Measurements from ENCODE around the gene SLC1A1.

Gene SLC1A1

DNA sequence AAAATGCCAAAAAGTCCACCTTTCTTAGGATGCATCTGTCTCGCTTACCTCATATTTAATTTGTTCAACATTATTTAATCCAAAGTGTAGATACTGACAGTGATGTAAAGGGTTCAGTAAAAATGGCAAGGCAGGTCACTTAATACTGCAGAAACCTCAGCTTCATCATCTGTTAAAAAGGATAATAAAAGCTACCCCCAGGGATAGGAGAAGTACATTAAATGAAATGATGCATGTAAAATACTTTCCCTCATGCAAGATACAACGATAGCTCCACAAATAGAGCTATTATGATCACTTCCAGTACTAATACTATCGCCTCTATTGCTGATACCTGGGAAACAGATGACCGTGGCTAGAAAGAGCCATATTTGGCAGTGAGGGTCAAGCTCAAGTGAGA is 82.9 kb downstream of the SLC1A1 start:
- FAIRE-seq (no peak), DNase-seq (ENCODE audit: extremely low spot score, insufficient read length, low read depth) (no peak)

- DNase-seq (ENCODE audit: extremely low spot score, insufficient read length, low read depth) = no peak
- no peak for FAIRE-seq
Measured at GRCh38 chr9:4573634-4574389, 83.5 kb downstream of the SLC1A1 start.

GRCh38 chr9:4574657-4575243 is 84.5 kb downstream of the SLC1A1 start:
- DNase-seq (ENCODE audit: extremely low spot score, insufficient read length, low read depth) (no peak), FAIRE-seq (no peak)

GRCh38 chr9:4575997-4576396 is 85.7 kb downstream of the SLC1A1 start:
- DNase-seq (ENCODE audit: extremely low spot score, insufficient read length, low read depth) (no peak), FAIRE-seq (no peak)

GRCh38 chr9:4576448-4576847 is 86.2 kb downstream of the SLC1A1 start:
- DNase-seq (ENCODE audit: extremely low spot score, insufficient read length, low read depth) = no peak
- FAIRE-seq = no peak

DNA sequence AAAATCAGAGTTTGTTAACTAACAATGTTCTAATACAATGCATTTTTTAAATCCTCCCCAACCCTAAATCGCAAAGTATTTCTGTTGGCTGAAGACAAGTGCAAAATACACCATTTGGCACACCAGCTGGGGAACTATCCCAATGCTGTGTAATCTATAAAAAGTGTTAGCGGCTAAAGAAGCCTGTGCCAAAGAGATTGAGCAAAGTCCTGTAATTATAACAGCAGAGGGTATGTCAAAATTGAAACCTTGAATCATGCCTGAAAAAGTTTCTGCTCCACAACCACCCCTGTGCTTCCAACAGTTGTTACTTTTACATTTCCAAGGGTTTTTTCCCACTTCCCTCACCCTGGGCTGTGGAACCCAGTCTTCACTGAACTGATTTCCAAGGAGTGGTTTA is 88.7 kb downstream of the SLC1A1 start:
- FAIRE-seq = no peak
- DNase-seq (ENCODE audit: extremely low spot score, insufficient read length, low read depth) = no peak

DNA sequence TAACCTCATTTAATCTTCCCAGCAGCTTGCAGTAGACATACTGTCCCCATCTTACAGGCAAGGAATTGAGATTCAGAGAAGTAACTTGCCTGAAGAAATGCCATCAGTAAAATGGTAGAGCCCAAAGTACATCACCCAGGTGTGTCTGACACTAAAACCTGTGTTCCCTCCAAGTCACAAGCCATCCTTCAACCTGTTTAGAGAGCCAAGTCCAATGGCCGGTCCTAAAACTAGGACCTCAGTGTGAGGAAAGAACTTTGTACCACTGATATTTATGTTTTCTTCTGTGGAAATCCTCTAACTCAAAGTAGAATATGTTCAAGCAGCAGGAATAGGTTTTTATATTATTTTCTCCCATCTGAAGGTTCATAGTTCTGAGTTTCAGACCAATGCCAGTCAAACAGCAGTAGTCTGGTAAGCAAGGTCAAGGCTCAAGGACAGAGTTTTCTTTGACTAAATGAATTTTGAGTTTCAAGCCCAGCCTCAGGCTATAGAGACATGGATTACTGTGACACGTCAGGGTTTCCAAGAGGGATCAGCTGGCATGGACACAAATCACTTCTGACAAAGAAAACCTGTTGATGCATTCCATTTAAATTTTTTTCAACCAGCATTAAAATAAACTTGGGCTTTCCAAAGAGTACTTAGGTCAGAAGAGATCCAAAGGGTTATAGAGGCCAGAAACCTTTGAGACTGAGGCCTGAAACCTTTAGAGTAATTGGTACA is 90.9 kb downstream of the SLC1A1 start:
- FAIRE-seq (no peak), DNase-seq (ENCODE audit: extremely low spot score, insufficient read length, low read depth) (no peak)

- FAIRE-seq = no peak
- DNase-seq (ENCODE audit: extremely low spot score, insufficient read length, low read depth) = no peak
Measured at GRCh38 chr9:4581861-4582565, 91.7 kb downstream of the SLC1A1 start.

DNA sequence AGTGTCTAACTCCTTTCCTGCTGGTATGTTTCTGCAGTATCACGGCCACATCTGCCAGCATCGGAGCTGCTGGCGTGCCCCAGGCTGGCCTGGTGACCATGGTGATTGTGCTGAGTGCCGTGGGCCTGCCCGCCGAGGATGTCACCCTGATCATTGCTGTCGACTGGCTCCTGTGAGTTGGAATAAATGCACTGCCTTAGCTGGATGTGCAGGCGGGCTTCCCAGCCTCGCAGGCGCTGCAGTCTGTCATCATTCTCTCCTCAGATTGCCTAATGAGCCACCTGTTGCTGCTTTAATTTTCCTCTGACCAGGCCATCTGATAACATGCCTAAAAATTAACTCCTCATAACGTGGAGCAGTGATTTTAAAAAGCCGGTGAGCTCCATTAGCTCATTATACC is 92.7 kb downstream of the SLC1A1 start:
- no peak for DNase-seq (ENCODE audit: extremely low spot score, insufficient read length, low read depth)
- no peak for FAIRE-seq

GRCh38 chr9:4584636-4585035 is 94.4 kb downstream of the SLC1A1 start:
- FAIRE-seq = no peak
- DNase-seq (ENCODE audit: extremely low spot score, insufficient read length, low read depth) = no peak

DNA sequence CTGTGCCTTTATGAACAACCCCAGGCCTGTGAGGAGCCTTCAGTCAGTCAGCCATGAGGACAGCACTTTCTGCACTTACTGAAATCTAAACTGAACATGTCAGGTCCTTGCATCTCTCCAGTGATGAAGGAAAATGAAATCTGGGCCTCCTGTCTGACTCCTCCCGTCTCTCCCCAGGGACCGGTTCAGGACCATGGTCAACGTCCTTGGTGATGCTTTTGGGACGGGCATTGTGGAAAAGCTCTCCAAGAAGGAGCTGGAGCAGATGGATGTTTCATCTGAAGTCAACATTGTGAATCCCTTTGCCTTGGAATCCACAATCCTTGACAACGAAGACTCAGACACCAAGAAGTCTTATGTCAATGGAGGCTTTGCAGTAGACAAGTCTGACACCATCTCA is 94.9 kb downstream of the SLC1A1 start:
- no peak for FAIRE-seq
- no peak for DNase-seq (ENCODE audit: extremely low spot score, insufficient read length, low read depth)

GRCh38 chr9:4588721-4589120 is 98.5 kb downstream of the SLC1A1 start:
- no peak for DNase-seq (ENCODE audit: extremely low spot score, insufficient read length, low read depth)
- FAIRE-seq = no peak

DNA sequence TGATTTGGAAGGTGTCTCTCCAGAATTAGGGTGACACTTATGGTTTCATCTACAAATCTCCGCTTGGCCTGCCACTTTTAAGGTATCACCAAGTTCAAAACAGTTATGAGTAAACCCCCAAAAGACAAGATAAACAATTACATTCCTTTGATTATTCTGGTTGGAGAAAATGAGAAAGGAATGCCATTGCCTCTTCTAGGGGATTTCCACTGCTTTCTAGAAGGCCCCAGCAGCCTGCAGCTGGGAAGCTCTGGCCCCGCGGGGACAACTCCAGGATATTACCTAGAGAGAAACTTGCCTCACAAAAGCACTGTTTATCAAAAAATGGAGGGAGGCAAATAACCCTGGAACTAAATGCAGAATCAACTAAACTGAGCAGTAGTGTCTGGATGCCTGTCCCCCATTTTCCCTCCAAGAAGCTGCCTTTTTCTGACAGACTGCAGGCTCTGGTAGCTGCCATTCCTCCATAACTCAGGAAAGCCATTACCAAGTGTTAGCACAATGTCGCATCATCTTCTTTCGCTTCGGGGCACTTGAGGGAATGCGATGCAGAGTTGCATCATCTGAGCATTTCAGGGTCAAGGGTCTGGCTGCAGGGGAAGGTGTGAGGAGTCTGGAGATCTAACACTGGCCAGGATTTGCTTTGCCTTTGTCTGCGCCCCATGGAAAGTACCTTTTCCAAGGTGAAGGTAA is 100.3 kb downstream of the SLC1A1 start:
- DNase-seq (ENCODE audit: extremely low spot score, insufficient read length, low read depth) (no peak), FAIRE-seq (no peak)

GRCh38 chr9:4591123-4591500 is 100.8 kb downstream of the SLC1A1 start:
- FAIRE-seq (no peak), DNase-seq (ENCODE audit: extremely low spot score, insufficient read length, low read depth) (no peak)

GRCh38 chr9:4592295-4592694 is 102.0 kb downstream of the SLC1A1 start:
- DNase-seq (ENCODE audit: extremely low spot score, insufficient read length, low read depth) (no peak), FAIRE-seq (no peak)

DNA sequence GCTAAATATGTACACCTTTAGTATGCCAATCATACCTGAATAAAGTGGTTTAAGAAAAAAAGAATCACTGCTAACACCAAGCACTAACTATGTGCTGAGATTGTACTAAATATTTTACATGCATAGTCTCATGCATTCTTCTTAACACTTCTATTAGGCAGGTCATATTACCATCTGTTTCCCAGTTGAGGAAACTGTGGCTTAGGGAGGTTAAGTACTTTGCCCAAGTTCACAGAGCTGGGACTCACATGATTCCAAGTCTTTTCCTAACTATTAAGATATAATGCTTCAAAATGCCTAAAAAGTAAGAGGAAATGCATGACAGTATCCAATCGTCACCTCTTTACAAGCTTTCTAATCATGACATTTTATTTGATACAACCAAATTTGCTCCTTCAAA is 102.6 kb downstream of the SLC1A1 start:
- FAIRE-seq (no peak), DNase-seq (ENCODE audit: extremely low spot score, insufficient read length, low read depth) (no peak)

- FAIRE-seq = no peak
- DNase-seq (ENCODE audit: extremely low spot score, insufficient read length, low read depth) = no peak
Measured at GRCh38 chr9:4594545-4594944, 104.3 kb downstream of the SLC1A1 start.

DNA sequence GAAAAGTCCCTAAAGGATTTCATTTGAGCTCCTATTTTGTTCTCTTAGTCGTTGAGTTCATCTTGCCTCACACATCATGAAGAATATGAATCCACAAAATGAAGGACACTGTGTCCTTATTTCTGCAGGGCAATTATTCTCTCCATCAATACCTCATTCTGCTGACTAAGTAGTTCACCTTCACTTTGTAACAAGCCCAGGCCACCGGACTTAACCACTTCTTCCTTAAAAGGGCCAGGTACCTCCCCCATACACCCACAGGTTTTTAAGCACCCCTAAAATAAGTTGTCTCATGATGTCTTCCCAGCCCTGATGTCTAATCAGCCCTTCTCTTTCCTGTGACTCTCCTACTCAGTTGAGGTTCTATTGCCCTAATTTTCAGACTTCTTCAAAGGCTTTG is 104.7 kb downstream of the SLC1A1 start:
- no peak for FAIRE-seq
- DNase-seq (ENCODE audit: extremely low spot score, insufficient read length, low read depth) = no peak

DNA sequence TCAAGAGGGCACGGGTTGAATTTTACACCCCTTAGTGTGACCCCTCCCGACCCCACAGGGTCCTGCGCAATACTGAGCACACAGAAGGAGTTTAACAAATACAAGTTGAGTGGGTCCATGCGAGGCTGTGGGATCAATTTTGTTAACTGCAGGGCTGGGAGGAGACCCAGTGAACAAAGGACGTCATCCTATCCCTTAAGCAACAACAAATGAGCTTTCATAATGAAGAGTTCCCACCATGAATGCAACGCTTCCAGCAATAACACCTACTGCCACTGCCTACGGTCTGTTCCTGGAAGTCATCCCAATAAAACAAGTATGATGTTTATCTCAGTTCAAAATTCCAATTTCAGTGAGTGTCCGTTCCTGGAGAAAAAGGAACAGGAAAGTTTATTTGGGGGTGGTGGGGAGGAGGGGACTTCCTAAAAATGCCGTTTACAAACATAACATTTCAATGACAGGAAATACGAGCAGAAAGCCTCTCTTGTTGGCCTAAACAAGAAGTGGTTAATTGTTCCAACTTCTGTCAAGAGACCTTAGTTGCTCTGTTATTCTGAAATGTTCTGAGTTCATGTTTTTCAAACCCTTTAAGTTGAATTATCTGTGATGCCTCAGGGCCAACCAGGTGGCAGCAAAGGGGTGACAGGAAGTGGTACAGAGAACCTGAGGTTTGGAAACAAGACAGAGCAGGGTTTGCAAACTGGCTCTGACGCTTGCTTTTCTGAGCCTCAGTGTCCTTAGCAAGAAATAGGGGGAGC is 106.1 kb downstream of the SLC1A1 start:
- DNase-seq (ENCODE audit: extremely low spot score, insufficient read length, low read depth) (no peak), FAIRE-seq (peak; percentile 76)

- DNase-seq (ENCODE audit: extremely low spot score, insufficient read length, low read depth) = no peak
Measured at GRCh38 chr9:4600368-4600767, 110.1 kb downstream of the SLC1A1 start.

More at GRCh38 chr9:4600368-4600767, 110.1 kb downstream of the SLC1A1 start:
- no peak for FAIRE-seq

Data from GM18507 (cell line).